Measurements from ENCODE around the gene TMEM43.
"Not testable (repeated sequence)": the region's sequence is repeated elsewhere in the genome, so short reads cannot be mapped to it uniquely, and the experiment has no call there.

TMEM43 gene

GRCh38 chr3:14124615-14125192 is at the start of gene TMEM43, which contains the start of gene CHCHD4:
TSS of gene TMEM43 (plus strand) at chr3:14125052. CDS start at chr3:14125194, 142 bp downstream.
TSS of gene CHCHD4 (minus strand) at chr3:14124870. CDS start at chr3:14124676, 194 bp downstream.
- peak; percentile 100 for DNase-seq

GRCh38 chr3:14075233-14075632 is 49.6 kb upstream of the TMEM43 start:
- DNase-seq, result not testable (repeated sequence)

GRCh38 chr3:14077310-14077709 is 47.5 kb upstream of the TMEM43 start:
- DNase-seq, result no peak

- DNase-seq, result no peak
These were observed 42.7 kb upstream of the TMEM43 start for GRCh38 chr3:14082108-14082657.

- DNase-seq, result not testable (repeated sequence)
These were observed 37.4 kb upstream of the TMEM43 start for GRCh38 chr3:14087461-14087860.

- not testable (repeated sequence) for DNase-seq
These were observed 32.9 kb upstream of the TMEM43 start for GRCh38 chr3:14091959-14092358.

GRCh38 chr3:14092464-14092863 is 32.4 kb upstream of the TMEM43 start:
- DNase-seq, result no peak

- DNase-seq, result no peak
These were observed 31.0 kb upstream of the TMEM43 start for GRCh38 chr3:14093831-14094230.

GRCh38 chr3:14096742-14097141 is 28.1 kb upstream of the TMEM43 start:
- DNase-seq, result no peak

- no peak for DNase-seq
These were observed 27.0 kb upstream of the TMEM43 start for GRCh38 chr3:14097616-14098391.

GRCh38 chr3:14109821-14110220 is 15.0 kb upstream of the TMEM43 start:
- not testable (repeated sequence) for DNase-seq

- DNase-seq, result no peak
These were observed 14.2 kb upstream of the TMEM43 start for GRCh38 chr3:14110699-14111098.

GRCh38 chr3:14113965-14114635 is 10.8 kb upstream of the TMEM43 start:
- DNase-seq, result no peak

- no peak for DNase-seq
These were observed 7.1 kb upstream of the TMEM43 start for GRCh38 chr3:14117468-14118399.

GRCh38 chr3:14118400-14119381 is 6.2 kb upstream of the TMEM43 start:
- no peak for DNase-seq

- DNase-seq, result no peak
These were observed 5.2 kb upstream of the TMEM43 start for GRCh38 chr3:14119651-14120050.

- no peak for DNase-seq
These were observed 4.5 kb upstream of the TMEM43 start for GRCh38 chr3:14120111-14120920.

GRCh38 chr3:14120921-14121448 is 3.9 kb upstream of the TMEM43 start:
- not testable (repeated sequence) for DNase-seq

GRCh38 chr3:14121859-14122258 is 3.0 kb upstream of the TMEM43 start:
- no peak for DNase-seq

- no peak for DNase-seq
These were observed 2.6 kb upstream of the TMEM43 start for GRCh38 chr3:14122301-14122700.

Data from midbrain (tissue), 1 donor.